ENCODE results near the gene KRTAP5-6.

The KRTAP5-6 gene

GRCh38 chr11:1696608-1697570, at the start of gene KRTAP5-6:
Gene KRTAP5-6 (plus strand): TSS chr11:1697195. CDS start chr11:1697246, 51 bp downstream.
- no peak for DNase-seq

DNA sequence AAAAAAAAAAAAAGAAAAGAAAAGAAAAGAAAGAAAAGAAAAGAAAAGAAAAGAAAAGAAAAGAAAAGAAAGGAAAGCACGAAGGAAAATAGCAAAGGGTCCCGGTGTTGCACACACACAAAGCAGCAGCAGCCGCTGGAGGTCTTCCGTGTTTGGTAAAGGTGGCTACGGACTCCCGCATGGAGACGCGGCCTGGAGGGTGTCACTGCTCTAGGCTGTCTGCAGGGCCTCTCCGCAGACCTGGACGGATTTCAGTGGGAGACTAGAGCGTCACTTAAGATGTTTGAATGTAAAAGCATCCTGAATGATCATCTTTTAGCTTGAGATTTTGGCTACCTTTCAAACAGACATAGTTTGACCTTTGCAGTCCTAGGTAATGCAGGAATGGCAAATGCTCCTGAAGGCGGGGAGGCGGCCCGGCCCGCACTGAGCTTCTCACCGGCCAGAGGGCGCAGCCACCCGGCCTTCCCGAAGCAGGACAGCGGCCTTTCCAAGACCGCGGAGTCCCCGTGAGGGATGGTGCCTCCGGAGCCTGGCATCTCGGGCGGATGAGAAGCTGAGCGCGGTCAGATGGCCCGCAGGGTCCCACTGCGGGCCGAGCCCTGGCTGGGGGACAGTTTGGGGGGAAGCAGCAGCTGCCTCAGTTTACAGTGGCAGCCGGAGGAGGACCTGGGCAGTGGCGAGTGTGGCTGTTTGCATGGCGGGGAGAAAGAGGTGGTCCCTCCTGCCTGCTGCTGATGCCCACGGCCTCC, 48.9 kb upstream of the KRTAP5-6 start:
- no peak for DNase-seq

GRCh38 chr11:1648653-1649420, 48.2 kb upstream of the KRTAP5-6 start:
- peak; percentile 22 for DNase-seq

DNA sequence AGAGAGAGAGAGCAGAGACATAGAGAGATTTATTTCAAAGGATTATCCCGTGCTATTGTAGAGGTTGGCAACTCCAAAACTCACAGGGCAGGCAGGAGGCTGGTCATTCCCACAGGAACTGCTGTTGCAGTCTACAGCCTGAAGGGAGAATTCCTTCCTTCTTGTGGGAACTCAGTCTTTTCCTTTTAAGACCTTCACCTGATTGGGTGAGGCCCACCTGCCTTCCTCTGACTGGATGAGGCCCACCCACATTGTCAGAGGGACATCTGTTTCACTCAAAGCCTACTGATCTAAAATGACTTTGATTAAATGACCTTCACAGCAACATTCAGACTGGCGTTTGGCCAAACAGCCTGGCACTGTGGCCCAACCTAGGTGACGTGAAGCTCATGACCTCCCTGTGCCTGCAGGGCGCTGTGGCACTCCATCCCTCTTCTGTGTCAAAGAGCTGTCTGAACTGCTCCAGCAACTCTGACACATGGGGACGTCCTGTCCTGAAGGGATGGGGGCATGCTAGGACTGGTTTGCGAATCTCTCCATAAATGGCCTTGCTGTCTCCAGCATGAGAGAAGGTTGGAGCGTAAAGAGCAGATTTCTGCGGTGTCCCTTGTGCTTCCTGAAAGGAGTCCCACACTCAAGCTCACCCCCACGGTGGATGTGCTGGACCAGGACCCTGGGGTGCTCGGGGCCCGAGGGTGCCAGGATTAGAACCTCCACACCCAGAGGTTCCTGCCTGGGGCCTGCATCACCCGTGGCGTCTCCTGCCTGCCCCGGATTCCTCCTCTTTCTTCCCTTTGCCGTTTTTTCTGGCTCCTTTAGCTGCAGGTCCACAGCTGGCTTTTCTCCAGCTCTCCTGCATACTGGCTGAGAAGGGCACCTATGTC, 46.7 kb upstream of the KRTAP5-6 start:
- DNase-seq, result peak; percentile 16

GRCh38 chr11:1650918-1651262, 46.1 kb upstream of the KRTAP5-6 start:
- DNase-seq, result no peak

DNA sequence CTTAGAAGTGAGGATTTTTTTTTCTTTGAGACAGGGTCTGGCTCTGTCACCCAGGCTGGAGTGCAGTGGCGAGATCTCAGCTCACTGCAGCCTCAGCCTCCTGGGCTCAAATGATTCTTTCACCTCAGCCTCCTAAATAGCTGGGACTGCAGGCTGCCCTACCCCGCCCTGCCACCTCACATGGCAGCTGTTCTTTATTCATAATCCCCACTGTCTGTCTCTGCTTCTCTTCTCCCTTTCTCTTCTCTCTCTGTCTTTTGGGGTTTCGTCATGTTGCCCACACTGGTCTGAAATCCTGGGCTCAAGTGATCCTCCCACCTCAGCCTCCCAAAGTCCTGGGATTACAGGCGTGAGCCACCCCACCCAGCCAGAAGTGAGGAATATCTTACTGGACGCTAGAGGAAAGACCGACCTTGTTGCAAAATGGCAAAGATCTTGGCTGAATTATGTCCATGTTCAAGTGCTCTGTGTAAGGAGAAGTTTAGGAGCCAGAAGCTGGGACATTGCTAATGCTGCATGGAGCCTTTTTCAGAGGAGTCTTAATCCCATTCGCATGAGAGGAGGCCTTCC, 45.5 kb upstream of the KRTAP5-6 start:
- no peak for DNase-seq

DNA sequence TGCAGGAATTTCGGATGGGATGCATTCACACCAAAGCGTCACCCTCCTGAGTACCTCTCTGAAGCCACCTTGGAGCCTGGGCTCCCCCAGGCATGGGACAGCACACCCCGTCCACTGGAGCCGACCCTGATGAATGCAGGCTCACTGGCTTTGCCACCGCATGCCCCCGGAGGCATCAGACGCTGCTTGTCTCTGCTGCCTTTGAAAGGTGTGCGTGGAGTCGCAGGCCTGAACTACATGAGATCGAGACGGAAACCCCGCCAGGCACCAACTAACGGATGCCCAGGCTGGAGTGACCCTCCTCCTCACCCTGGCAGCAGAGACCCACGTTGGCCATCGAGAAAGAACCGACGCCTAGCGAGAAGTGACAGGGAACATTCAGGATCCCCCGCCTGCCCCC, 45.0 kb upstream of the KRTAP5-6 start:
- DNase-seq, result no peak

DNA sequence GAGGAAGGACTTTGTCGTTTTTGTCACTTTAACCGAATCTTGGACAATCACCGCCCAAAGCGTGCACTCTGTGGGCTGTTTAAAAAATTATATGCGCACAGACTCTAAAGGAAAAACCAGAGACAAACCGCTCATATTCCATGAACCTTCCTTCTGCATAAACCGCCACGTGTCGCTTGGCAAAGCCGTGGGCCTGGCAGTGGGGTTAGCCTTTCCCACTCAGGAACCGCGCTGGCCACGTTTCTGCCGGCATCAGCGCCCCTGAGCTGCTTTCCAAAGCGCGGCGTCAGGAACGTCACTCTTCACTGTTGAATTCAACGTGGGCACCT, 44.6 kb upstream of the KRTAP5-6 start:
- DNase-seq, result no peak

GRCh38 chr11:1652771-1653540, 44.0 kb upstream of the KRTAP5-6 start:
- peak; percentile 86 for DNase-seq

DNA sequence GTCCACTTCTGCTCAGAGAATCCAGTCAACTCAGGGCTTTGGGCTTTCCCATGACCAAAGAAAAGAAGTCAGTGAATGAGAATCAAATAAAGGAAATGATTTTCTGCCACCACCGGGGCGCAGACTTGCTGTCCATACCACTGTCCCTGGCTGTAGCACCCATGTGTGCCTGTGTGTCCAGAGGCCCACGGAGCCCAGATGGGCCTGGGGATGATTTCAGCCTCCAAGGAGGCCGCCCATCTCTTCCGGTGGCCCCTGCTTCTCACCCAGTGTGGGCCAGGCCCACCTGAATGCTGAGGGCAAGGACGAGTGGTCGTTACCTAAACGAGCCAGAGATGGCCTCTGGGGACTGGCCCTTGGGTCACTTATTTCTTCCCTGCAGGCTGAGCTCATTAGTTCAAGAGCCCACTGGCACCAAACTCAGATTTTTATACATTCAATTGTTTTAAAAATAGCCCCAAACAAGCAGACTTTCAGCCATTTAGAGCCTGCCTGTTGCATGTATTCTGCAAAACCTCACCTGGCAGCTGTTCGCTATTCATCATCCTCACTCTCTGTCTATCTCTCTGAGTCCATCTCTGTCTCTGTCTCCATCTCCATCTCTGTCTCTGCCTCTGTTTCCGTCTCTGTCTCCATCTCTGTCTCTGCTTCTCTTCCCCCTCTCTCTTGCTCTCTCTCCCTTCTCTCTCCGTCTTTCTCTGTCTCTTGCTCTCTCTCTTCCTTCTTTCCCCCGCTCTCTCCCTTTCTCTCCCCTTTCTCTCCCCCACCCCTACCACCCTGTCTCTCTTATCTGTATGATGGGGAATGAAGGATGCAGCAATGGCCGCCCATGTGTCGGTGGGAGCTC, 43.2 kb upstream of the KRTAP5-6 start:
- DNase-seq, result no peak

DNA sequence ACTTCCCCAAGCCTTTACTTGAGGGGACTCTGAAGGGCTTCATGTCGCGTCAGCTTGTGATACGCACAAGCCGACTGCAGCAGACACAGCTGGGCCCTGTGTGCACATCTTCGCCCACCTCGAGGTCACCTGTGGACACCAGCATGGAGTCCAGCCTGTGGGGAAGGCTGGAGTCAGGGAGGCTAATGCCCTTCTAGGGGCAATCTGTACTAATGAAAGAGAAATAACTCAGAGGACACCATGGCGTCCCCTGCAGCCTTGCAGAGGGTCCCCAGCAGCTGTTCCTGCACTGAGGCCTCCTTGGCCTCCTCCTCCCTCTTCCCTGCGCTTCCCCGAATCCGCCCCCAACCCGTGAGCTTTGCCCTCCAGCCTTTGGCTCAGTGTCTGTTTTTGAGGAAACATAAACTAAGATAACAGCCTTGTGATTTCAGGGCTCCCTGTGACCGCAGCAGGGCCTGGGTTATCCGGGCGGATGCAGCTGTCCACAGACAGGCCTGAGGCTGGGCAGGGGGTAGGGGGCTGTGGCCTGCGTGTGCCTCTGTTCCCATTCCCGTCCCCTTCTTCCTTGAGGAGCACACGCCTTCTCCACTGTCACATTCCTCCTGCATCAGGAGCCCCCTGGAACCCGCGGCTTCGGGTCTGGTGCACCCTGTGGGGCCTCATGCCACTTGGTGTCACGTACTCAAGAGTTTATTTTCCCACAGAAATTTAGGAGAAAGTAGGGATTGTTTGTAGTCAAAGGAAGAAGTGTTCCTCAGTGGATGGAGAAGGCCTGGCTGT, 42.4 kb upstream of the KRTAP5-6 start:
- DNase-seq, result no peak

- DNase-seq, result no peak
Measured at GRCh38 chr11:1655168-1656060, 41.6 kb upstream of the KRTAP5-6 start.

GRCh38 chr11:1656061-1656441, 40.9 kb upstream of the KRTAP5-6 start:
- no peak for DNase-seq

DNA sequence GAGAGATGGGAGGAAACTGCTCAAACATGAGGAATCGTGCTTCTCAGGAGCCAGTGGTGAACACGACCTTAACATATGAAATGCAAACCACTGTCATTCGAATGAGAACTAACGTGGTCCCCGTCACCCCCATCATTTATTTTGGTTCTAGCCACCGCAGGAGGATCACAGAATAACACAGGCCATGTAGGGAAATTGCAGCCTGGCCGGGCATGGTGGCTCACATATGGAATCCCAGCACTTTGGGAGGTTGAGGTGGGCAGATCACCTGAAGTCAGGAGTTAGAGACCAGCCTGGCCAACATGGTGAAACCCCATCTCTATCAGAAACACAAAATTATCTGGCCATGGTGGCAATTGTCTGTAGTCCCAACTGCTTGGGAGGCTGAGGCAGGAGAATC, 40.3 kb upstream of the KRTAP5-6 start:
- no peak for DNase-seq

GRCh38 chr11:1659506-1659905, 37.5 kb upstream of the KRTAP5-6 start:
- peak; percentile 17 for DNase-seq

DNA sequence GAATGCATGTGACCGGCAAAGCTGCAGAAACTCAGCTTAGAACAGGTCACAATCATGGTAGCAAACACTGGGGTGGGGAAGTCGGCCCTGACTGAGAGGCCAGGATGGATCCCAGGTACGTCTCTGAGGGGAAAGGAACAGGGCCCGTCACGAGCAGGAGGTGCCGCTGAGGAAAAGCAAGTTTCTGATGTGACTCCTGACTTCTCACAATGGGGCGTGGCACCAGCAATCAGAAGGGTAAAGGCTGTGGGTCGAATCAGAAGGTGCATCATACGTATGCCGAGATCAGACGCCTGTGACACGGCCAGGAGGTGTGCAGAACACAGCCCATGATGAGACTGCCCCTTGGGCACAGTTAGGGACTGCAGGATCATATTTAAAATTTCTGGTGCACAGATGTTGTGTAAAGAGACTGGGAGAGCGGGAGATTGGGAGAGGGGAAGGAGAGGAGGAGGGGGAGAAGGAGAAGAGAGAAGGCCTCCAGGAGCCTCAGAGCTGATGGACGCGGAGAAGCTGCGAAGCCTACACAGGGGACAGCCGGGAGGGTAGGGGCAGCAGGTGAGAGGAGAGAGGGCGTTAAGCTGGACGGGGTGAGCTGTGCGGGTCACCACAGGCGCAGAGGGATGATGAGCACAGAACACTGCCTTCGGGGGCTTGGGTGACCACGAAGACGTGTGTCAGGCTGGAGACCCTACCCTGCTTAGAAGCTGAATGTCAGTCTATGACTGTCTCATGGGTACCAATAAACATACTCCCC, 36.7 kb upstream of the KRTAP5-6 start:
- DNase-seq, result peak; percentile 26

GRCh38 chr11:1661454-1662269, 35.3 kb upstream of the KRTAP5-6 start:
- DNase-seq, result peak; percentile 4
